HG03159 (cell line): ENCODE measurements around the gene RBPJL.

Experiments
- ATAC-seq: cut with Tn5 transposase; IDR thresholded peaks from one replicate; pipeline ENCODE4 v1.9.1; 2021; ENCODE audit warnings: mild to moderate bottlenecking, moderate library complexity; ENCODE audit not compliant: unreplicated experiment

The RBPJL gene

DNA sequence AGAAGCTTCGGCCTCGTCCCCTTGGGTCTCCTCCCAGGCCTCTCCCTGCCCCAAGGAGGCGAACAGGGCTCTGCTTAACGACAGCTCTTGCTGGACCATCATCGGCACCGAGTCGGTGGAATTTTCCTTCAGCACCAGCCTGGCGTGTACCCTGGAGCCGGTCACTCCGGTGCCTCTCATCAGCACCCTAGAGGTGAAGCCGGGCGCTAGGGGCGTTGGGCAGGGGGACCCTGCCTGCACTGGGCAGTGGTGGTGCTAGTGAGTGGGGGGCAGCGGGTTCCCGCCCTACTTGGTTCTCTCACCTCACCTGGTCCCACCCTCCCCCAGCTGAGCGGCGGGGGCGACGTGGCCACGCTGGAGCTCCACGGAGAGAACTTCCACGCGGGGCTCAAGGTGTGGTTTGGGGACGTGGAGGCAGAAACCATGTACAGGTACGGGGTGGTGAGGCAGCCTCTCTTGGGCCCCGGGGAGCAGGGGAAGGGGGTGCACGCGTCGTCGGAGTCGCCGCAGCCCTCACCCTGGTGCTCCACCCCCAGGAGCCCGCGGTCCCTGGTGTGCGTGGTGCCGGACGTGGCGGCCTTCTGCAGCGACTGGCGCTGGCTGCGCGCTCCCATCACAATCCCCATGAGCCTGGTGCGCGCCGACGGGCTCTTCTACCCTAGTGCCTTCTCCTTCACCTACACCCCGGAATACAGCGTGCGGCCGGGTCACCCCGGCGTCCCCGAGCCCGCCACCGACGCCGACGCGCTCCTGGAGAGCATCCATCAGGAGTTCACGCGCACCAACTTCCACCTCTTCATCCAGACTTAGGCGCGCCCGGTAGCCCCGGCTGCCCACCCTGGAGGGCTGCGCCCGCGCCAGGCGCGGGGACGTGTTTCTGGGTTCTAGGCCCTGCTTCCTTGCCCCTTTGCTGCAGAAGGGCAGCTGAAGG is 9.8 kb downstream of the RBPJL start:
- ATAC-seq, result no peak

GRCh38 chr20:45317826-45318225 is 11.2 kb downstream of the RBPJL start:
- ATAC-seq, result no peak

DNA sequence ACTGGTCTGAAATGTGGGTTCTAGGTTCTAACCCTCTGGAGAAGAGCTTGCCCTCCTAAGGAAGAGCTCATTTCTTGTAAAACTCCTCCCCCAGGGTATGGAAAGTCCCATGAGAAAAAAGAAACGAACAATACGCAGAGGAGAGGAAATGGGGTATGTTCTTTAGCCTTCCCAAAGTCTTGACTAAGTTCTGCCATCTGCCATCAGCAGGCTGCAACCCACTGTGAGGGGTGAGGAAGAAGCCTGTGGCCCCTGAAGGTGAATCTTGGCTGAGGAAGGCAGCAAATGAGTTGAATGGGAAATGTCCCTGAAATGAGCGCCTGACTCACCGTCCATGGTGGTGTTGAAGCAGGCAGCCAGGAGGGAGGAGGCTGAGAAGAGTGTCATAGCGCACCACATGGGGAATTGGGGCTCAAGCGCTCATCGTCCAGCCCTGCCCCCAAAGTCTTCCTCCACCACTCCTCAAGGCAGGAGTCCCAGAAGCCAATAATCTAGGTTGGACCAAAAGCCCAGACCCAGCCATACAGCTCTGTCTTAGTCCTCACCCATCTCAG is 11.8 kb downstream of the RBPJL start:
- no peak for ATAC-seq

DNA sequence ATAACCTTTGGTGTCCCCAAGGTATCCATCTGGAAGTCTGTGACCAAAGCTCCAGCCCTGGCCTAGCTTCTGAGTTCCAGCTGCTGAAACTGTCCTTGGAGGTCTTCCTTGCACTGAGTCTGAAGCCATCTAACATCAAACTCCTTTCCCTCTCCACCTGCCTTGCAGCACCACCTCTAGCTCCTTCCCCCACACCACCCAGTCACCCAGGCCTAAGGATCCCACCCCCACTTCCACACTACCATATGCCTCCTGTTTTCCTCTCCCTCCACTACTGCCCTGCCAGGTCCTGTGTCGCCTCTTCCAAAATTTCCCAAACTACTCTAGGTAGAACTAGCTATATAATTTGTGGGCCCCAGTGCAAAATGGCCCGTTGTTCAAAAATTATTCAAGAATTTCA is 12.3 kb downstream of the RBPJL start:
- no peak for ATAC-seq

DNA sequence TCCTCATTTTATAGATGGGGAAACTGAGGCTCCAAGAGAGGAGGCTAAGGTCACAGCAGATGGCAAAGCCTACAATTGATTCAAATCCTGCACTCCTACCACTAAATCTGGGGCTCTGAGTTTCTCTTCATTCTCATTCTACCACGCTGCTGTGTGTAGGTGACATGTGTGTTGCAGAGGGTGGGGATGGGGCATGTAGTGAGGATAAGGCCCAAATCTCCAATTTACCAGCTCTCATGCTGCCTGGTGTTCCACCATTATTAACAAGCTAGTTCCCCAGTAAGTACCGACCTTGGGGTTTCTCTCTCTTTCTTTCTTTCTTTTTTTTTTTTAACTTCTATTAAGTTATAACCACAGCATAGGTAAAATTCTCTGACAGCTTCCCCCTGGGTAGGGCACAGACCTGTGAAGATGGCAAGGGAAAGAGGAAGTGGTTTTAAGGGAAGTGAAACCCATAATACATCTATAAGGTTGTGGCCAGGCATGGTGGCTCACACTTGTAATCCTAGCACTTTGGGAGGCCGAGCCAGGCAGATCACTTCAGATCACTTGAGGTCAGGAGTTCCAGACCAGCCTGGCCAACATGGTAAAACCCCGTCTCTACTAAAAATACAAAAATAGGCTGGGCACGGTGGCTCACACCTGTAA is 14.4 kb downstream of the RBPJL start:
- ATAC-seq, result peak; percentile 71

DNA sequence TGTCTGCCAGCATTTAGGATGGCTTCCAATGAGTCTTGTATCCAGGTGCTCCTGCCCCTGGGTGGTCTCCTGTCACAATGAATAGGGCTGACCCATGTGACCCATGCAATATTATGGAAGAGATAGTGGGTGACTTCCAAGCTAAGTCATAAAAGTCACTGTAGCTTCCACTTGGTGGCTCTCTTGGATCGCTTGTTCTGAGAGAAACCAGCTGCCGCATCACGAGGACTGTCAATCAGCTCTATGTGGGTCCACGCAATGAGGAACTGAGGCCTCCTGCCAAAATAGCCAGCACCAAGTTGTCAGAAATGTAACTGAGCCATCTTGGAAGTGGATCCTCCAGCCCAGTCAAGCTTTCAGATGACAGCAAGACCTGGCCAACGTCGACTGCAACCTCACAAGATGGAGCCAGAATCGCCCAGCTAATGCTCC is 16.3 kb downstream of the RBPJL start:
- ATAC-seq, result no peak

DNA sequence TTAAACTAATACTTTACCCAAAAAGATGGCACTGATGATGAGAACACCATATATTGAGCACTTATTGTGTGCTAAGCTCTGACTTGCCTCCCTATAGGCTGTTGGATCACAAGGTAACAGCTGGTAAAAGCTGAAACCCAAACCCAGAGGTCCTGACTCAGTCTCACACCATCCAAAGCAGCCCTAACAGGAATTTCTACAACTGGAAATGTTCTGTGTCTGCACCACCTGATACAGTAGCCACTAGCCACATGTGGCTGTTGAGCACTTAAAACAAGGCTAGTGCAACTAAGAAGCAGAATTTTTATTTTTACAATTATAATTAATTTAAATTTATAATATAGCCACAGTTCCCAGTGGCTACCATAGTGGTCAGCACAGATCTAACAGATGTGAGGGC is 17.1 kb downstream of the RBPJL start:
- no peak for ATAC-seq

GRCh38 chr20:45325371-45325770 is 18.7 kb downstream of the RBPJL start:
- ATAC-seq, result no peak

DNA sequence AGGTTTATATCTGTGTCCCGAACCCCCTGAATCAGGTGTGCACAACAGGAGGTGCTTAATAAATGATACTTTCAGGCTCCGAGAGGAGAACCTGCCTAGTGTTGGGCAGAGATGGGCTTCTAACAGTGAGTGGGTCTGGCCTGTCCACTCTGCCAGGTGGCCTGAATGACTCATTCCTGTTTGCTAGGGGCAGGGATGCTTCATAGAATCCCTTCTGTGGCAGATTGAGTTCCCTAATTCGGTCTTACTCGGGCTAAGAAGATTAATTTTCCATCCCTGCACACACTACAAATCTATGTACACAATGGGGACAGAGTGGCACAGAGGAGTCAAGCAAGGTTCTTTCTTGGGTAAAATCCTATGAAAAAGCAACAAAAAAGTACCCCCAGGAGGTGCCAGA is 21.8 kb downstream of the RBPJL start:
- ATAC-seq, result no peak

DNA sequence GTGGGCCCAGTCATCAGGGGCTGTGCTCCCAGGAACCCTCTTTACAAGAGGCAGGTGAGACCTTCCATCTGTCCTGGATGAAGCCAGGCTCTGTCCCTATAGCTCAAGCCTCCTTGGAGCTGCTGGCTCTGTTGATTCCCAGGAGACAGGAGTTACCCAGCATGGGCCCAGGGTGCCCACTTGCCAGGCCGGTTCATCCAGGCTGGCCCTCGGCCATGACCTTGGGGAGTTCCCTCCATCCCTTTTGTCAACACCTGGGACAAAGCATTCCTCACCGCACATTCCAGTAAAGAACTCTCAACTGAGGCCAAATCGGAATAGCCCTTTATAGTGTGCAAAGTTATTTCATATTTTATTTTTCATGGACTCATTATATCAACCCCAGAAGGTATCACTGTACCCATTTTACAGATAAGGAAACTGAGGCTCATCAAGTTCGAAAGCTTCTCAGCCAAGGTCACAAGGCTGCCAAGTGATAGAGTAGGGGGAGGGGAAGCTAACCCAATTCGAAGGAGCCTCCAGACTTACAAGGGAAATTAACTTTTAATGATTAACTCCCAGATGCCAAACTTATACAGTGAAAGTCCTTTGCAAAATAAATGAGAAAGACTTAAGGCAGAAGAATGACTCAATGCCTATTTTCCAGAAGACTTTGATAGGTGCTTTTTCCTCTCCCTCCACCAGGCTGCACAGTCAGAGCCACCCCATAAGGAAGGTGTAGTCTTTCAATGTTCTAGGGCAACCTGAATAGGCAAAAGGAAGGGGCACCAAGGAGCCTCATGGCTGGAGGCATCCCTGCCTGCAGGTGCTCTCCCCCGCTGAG is 23.1 kb downstream of the RBPJL start:
- ATAC-seq, result no peak

GRCh38 chr20:45330476-45330875 is 23.8 kb downstream of the RBPJL start:
- no peak for ATAC-seq

DNA sequence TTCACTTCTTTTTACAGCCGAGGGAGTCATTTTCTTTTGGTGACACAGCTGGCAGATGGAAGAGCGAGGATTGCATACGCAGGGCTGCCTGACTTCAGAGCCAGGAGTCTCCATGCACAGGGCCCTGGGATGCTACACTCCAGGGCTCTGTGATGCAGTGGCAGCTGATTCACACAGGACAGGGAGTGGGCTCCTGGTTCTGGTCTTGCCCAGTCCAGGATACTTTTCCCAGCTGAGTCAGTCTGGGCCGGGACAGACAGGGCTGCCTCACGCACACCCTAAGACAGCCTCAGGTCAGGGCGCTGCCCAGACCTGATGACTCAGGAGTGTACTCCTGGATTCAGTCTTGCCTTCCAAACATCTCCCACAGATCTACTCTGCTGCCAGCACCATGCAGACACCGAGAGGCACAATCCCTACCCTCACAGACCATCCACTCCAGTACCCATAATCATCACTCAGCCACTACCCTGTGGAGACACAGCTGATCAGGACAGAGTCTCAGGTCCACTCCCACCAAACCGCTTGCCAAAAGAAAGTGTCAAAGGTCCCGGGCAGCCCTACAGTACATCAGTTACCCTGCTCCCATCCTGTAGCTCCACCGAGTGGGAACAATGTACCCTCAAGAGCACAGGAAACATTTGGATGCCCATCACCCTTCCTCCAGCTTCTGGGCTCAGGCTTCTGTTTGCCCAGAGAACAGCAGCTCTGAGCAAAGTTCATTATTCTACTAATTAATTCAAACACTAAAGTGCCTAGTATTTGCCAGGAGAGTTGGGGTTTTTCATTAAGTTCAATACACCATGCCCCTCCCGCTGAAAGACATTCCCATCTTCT is 30.1 kb downstream of the RBPJL start:
- ATAC-seq, result no peak

- ATAC-seq, result no peak
These were observed 30.9 kb downstream of the RBPJL start for GRCh38 chr20:45337367-45338120.

GRCh38 chr20:45338121-45339030 is 31.7 kb downstream of the RBPJL start:
- no peak for ATAC-seq

DNA sequence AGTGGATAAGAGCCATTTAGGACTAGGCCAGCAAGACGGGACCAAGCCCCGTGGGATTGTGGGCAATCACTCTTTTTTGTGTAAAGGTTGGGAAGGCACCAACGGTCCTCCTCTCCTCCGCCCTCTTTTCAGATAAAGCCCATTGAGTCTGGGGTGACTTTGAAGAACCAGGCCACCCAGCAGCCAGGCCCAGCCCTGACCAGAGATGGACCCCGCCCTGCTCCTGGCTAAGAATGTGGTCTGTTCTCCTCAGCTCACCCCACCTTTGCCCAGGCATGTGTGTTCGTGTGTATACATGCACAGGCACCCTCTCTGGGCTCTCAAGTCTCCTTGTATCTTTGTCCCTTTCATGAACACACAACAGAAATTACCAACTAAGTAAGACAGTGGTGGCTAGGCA is 32.4 kb downstream of the RBPJL start:
- no peak for ATAC-seq

GRCh38 chr20:45339799-45340198 is 33.2 kb downstream of the RBPJL start:
- no peak for ATAC-seq

GRCh38 chr20:45340236-45340847 is 33.7 kb downstream of the RBPJL start:
- no peak for ATAC-seq

- no peak for ATAC-seq
These were observed 34.3 kb downstream of the RBPJL start for GRCh38 chr20:45340951-45341350.
